Measurements from ENCODE around the gene SPCS2.
"Not testable (repeated sequence)": the region's sequence is repeated elsewhere in the genome, so short reads cannot be mapped to it uniquely, and the experiment has no call there.

The SPCS2 gene

GRCh38 chr11:74949753-74950137 is 679 bp downstream of the SPCS2 start:
- DNase-seq (ENCODE audit: low read depth, low spot score), result peak; percentile 15

DNA sequence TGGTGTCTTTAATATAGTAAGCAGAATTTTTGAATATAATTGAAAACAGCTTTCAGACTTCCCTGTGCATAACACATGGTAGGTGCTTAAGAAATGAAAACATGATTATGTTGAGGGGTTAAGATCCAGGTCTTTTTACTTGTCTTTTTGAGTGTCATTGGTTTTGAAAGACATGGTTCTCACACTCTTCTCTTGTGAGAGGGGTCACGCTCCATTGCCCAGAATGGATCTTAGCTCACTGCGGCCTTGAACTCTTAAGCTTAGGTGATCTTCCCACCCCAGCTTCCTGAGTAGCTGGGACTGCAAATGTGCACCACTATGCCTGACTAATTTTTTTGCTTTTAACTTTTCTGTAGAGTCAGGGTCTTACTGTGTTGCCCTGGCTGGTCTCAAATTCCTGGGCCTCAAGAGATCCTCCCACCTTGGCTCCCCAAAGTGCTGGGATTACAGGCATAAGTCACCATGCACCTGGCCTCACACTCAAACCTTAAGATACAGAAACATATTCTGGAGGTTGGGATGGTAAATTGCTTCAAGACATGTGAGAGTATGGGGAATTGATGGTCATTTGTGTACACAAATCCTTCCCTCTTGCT is 1.4 kb downstream of the SPCS2 start:
- no peak for DNase-seq (ENCODE audit: low read depth, low spot score)

DNA sequence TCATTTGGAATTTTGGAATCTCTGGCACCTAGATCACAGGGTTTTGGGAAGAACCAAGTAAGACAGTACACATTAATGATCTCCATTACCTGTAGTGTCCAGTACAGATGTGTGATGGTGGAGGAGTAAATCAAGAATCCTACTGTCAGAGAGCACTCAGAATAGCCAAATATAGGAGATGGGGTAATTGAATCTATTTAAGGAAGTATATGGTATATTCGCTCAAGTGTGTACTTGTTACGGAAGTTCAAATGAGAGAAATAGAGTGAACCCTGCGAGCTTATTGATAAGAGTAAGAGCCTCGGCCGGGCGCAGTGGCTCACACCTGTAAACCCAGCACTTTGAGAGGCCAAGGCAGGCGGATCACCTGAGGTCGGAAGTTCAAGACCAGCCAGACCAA is 2.2 kb downstream of the SPCS2 start:
- no peak for DNase-seq (ENCODE audit: low read depth, low spot score)

DNA sequence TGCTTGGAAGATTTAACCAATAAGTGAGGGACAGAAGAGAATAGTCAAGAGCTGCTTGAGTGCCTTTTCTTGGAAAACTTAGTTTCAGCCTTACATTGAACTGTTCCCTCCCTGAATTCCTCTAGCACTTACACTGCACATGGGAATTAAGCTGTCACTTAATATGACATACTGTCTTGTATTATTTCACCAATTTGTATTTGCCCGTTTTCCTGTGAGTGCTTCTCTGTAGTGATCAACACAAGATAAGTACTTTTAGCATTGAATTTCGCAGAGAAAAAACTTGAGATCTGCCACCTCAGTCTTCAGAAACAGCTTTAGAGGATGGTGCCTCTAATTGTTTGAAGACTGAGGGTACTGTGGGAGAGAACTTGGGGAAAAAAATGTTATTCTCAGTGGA is 3.7 kb downstream of the SPCS2 start:
- DNase-seq (ENCODE audit: low read depth, low spot score), result no peak

DNA sequence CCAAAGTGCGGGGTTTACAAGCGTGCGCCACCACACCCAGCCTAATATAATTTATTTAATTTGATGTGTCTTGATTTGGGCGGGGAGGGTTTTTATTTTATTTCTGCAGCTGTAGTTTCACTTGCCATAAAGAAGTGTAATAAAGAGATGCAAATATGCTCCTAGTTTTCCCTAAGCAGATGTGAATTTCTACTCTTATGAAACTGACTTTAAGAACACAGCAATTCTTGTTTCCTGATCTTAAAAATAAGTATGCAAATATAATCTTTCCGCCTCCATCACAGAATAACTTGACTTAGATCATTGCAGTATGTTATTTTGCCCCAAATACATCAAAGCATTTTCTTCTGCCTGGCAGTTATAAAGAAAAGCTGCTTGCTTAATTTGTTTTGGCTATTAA is 4.4 kb downstream of the SPCS2 start:
- DNase-seq (ENCODE audit: low read depth, low spot score), result no peak

GRCh38 chr11:74954199-74954598 is 5.1 kb downstream of the SPCS2 start:
- no peak for DNase-seq (ENCODE audit: low read depth, low spot score)

- DNase-seq (ENCODE audit: low read depth, low spot score), result no peak
Observed at GRCh38 chr11:74956397-74957015, 7.4 kb downstream of the SPCS2 start.

GRCh38 chr11:74957937-74958629 is 9.0 kb downstream of the SPCS2 start:
- no peak for DNase-seq (ENCODE audit: low read depth, low spot score)

DNA sequence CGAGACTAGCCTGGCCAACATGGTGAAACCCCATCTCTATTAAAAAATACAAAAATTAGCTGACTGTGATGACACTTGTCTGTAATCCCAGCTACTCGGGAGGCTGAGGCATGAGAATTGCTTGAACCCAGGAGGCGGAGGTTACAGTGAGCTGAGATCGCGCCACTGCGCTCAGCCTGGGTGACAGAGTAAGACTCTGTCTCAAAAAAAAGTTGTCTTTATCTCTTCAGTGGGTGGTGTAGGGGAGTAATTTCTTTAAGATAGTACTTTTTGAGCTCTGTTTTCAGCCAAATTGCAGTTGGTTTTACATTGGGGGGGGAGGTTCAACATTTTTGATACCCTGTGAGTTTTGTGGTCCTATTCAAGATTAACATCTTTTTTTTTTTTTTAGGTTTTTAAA is 11.1 kb downstream of the SPCS2 start:
- DNase-seq (ENCODE audit: low read depth, low spot score), result not testable (repeated sequence)

DNA sequence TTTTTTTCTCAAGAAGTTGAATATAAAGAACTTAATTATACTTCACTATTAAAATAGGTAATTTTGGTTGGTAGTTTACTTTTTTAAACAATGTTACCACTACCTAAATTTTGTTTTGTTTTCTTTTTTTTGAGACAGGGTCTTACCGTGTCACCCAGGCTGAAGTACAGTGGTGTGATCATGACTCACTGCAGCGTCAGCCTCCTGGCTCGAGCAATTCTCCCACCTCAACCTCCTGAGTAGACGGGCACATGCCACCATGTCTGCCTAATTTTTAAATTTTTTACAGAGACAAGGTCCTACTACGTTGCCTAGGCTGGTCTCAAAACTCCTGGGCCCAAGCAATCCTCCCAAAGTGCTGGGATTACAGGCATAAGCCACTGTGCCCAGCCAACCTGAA is 17.6 kb downstream of the SPCS2 start:
- no peak for DNase-seq (ENCODE audit: low read depth, low spot score)

GRCh38 chr11:74970852-74971395 is 21.9 kb downstream of the SPCS2 start:
- DNase-seq (ENCODE audit: low read depth, low spot score), result no peak

- DNase-seq (ENCODE audit: low read depth, low spot score), result no peak
Observed at GRCh38 chr11:74971424-74971823, 22.4 kb downstream of the SPCS2 start.

DNA sequence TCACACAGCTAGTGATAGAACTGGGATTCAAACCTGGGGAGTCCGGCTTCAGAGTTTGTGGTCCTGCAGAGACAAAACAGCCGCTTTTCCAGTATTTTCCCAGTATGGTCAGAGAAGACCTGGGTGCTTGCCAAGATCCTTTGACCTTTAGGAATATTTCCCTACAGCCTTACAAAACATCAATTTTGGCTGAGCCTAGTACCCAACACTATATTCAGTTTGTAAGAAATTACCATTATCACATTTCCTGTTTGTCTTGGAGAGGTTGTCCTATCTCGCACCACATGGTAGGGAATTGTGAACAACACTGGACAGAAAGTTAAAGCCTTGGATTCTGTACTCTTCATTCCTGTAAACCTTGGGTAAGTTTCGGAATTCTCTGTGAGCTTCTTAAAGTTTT is 29.0 kb downstream of the SPCS2 start:
- no peak for DNase-seq (ENCODE audit: low read depth, low spot score)

DNA sequence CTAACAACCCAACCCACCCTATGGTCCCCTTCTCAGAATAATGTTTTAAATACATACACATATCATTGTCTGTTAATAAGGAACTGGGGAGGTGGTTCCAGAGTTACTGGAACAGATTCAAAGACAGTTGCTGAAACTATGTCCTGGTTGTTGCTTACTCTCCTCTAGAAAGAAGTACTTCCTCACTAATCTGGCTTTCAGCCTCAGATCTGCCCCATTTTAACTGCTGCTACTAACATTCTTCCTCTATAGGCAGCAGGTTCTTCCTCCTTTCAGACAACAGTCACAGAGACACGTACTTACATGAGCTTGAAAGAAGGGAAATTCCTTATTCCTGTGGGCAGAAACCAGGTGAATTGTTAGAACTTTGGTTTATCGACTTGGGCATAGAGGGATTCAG is 31.6 kb downstream of the SPCS2 start:
- no peak for DNase-seq (ENCODE audit: low read depth, low spot score)

DNA sequence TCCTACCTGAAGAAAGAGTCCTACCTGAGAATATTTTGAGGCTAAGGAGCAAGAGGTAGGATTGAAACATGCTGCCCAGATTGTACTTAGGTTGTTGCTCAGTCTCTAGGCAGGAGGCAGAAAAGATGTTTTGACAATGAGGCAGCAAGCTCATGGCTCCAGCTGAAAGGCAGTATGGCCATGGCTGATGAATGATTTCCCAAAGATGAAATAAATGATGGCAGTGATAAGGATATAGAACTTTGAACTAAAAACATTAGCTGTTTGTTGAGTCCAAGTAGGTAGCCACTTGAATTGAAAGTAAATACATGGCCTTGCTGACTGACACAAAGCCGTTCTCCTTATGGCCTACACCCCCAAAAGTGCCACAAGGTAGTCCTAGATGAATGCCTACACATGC is 32.8 kb downstream of the SPCS2 start:
- no peak for DNase-seq (ENCODE audit: low read depth, low spot score)

GRCh38 chr11:74984070-74984469 is 35.0 kb downstream of the SPCS2 start:
- no peak for DNase-seq (ENCODE audit: low read depth, low spot score)

DNA sequence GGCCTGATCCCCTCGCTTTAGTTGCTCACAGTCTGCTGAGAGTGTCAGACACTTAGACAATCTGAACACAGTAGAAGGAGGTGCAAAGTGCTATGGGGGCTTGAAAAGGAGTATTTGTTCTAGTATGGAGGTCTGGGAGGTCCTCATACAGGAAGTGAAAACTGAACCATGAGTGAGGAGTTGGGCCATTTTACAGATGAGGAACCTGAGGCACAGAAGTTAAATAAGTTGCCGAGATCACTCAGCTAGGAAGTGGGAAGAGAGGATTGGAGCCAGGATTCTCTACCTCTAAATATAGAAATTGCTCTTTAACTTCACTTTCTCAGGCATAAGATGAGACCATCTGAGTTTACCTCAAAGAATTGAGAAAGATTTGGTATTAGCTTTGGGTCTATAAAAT is 35.7 kb downstream of the SPCS2 start:
- DNase-seq (ENCODE audit: low read depth, low spot score), result no peak

DNA sequence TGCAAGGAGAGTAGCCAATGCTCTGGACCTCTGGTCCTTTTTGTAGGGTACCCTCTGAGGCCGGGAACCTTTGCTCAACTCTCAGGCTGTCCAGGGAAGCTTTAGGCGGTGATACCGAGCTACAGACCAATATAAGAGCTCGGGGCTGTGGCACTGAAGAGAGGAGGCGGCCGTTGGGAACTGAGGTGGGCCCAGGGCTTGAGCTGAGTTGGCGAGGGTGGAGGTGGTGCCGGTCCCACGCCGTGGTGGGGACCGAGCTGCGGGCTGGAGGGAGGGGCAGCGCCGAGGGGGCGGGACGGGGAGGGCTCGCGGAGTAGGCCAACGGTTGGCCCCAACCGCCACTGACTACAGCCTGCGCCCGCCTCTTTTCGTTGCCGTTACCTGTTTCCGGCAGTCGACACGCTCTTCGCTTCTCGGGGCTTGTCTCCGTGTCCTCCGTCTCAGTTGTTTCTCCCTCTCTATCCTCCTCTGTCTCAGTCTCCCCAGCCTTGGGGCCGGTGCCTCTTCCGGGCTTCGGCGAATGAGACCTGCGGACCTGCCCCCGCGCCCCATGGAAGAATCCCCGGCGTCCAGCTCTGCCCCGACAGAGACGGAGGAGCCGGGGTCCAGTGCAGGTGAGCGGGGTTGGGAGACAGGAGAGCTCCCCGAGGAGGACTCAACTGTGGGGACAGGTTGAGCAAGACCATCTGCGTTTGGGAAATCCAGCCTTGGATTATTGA is 39.6 kb downstream of the SPCS2 start, which contains the start of gene NEU3:
NEU3 (plus strand) TSS at position 393 of the 719 bp plus-strand sequence; CDS start at position 521, 128 bp downstream.
- peak; percentile 83 for DNase-seq (ENCODE audit: low read depth, low spot score)

DNA sequence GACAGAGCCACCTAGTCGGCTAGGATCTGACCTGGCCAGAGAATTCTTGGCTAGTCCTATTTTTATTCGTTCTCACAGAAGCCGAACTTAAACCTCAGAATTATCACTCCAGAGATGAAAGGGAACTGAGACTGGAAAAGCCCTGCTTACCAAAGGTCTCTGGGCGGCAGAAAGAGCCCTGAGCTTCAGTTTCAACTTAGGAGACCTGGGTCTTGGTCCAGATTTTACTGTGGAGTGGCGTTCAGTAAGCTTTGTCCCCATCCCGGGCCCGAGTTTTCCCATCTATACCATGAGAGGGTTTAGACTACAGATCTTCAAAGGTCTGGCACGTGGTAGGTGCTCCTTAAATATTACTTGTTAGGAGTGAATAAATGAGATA is 40.2 kb downstream of the SPCS2 start:
- DNase-seq (ENCODE audit: low read depth, low spot score), result no peak

- not testable (repeated sequence) for DNase-seq (ENCODE audit: low read depth, low spot score)
Observed at GRCh38 chr11:74990150-74990549, 41.1 kb downstream of the SPCS2 start.

DNA sequence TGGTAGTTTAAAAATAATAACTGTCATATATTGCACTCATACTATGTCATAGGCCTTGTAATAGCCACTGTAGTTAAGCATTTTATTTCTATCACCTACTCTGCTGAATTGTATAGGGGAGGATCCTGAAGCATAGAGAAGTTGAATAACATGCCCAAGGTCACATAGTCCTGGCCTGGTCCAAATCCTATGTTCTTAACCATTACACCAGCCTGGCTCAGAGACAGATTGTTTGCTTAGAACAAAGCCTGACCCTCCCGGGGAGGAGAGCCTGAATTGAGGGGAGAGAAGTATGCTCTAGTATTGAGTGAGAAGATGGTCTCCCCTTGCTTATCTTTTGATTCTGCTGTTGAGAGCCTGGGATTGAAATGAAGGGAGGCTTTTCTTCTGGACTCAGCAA is 41.9 kb downstream of the SPCS2 start:
- no peak for DNase-seq (ENCODE audit: low read depth, low spot score)

DNA sequence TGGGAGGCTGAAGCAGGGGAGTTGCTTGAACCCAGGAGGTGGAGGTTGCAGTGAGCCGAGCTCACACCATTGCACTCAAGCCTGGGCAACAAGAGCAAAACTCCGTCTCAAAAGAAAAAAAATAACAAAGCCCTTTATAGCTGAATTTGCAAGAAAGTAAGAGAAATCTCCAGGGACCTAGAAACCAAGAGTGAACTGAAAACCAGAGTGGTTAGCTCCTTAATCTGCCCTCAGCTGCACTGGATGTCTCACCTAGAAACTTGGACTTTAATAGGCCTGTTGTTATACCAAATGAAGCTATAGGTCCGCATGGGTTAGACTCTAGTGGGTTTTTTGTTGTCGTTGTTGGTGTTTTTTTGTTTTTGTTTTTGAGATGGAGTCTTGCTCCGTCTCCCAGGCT is 43.8 kb downstream of the SPCS2 start:
- no peak for DNase-seq (ENCODE audit: low read depth, low spot score)
